ENCODE measurements around the gene ZNF471.

GRCh38 chr19:56573914-56574313 is 66.3 kb downstream of the ZNF471 start:
- TF ChIP-seq CTCF (IDR thresholded peaks at IDR 0.05; ENCODE audit: poor library complexity, severe bottlenecking) (no peak), POLR2AphosphoS5 (IDR thresholded peaks at IDR 0.05) (no peak), EZH2 (IDR thresholded peaks at IDR 0.05; ENCODE audit: borderline replicate concordance, insufficient read depth, low read length, poor library complexity, severe bottlenecking) (no peak), RAD21 (conservative IDR thresholded peaks at IDR 0.05) (no peak)
